GM23338 (cell line): ENCODE results near the gene TPM3. TPM values are rescaled to one million over a fixed set of nuclear protein-coding genes. Genes with fewer than 3 reads are reported as not detected.

Experiments used
- ATAC-seq: fragments of 200-7000 bp; cut with Tn5 transposase; 3 replicates; pipeline ENCODE4 v1.9.1; 2020
- DNase-seq: peaks from one replicate; pipeline ENCODE4 v3.0.0-alpha.2; 2015; ENCODE audit warnings: low spot score
- H2AFZ ChIP-seq: fragments of 200-600 bp; sonication (generic); 2 replicates; pipeline ENCODE4 v1.8.0; 2016; ENCODE audit warnings: antibody characterized with exemption, mild to moderate bottlenecking, moderate library complexity
- H3F3A ChIP-seq: fragments of 200-600 bp; sonication (generic); replicated peaks from 2 replicates; pipeline ENCODE4 v1.8.0; 2017; ENCODE audit warnings: antibody characterized with exemption, mixed run types, low read depth
- H3K27ac ChIP-seq: fragments of 200-600 bp; sonication (generic); 2 replicates; pipeline ENCODE4 v1.6.1; 2016; ENCODE audit warnings: low read depth
- H3K27me3 ChIP-seq: fragments of 200-600 bp; sonication (generic); 2 replicates; pipeline ENCODE4 v1.8.0; 2016; ENCODE audit warnings: mild to moderate bottlenecking, mixed run types, moderate library complexity; ENCODE audit not compliant: insufficient read depth
- H3K36me3 ChIP-seq: fragments of 200-600 bp; sonication (generic); 2 replicates; pipeline ENCODE4 v1.8.0; 2016; ENCODE audit warnings: mild to moderate bottlenecking; ENCODE audit not compliant: insufficient read depth
- H3K4me1 ChIP-seq: fragments of 200-600 bp; sonication (generic); 2 replicates; pipeline ENCODE4 v1.8.0; 2016; ENCODE audit warnings: mild to moderate bottlenecking, moderate library complexity; ENCODE audit not compliant: insufficient read depth
- H3K4me2 ChIP-seq: fragments of 200-600 bp; sonication (generic); 2 replicates; pipeline ENCODE4 v1.7.1; 2017; ENCODE audit warnings: mixed run types
- H3K4me3 ChIP-seq: fragments of 200-600 bp; sonication (generic); 2 replicates; pipeline ENCODE4 v1.6.1; 2016; ENCODE audit warnings: mixed run types
- H3K79me2 ChIP-seq: fragments of 200-600 bp; sonication (generic); replicated peaks from 2 replicates; pipeline ENCODE4 v1.8.0; 2017; ENCODE audit warnings: mild to moderate bottlenecking; ENCODE audit not compliant: insufficient read depth
- H3K9me2 ChIP-seq: fragments of 200-600 bp; sonication (generic); 2 replicates; pipeline ENCODE4 v1.8.0; 2017; ENCODE audit not compliant: insufficient read depth
- H4K20me1 ChIP-seq: fragments of 200-600 bp; sonication (generic); replicated peaks from 2 replicates; pipeline ENCODE4 v1.8.0; 2017; ENCODE audit warnings: mild to moderate bottlenecking; ENCODE audit not compliant: insufficient read depth
- H3K27ac Mint-ChIP-seq: 2 replicates; pipeline ENCODE4 v1.8.0; 2020; ENCODE audit warnings: inconsistent platforms, mild to moderate bottlenecking, moderate library complexity, mixed read lengths
- H3K27me3 Mint-ChIP-seq: 3 replicates; pipeline ENCODE4 v1.8.0; 2022; ENCODE audit warnings: low read depth, mild to moderate bottlenecking, moderate library complexity, mixed read lengths, inconsistent platforms; ENCODE audit not compliant: insufficient read depth, poor library complexity
- H3K36me3 Mint-ChIP-seq: 3 replicates; pipeline ENCODE4 v1.8.0; 2021; ENCODE audit warnings: low read depth, mild to moderate bottlenecking, inconsistent platforms, moderate library complexity, mixed read lengths
- H3K4me1 Mint-ChIP-seq: 3 replicates; pipeline ENCODE4 v1.8.0; 2020; ENCODE audit warnings: mild to moderate bottlenecking, inconsistent platforms, mixed read lengths
- H3K4me3 Mint-ChIP-seq: 3 replicates; pipeline ENCODE4 v1.8.0; 2021; ENCODE audit warnings: moderate library complexity, mild to moderate bottlenecking, inconsistent platforms, mixed read lengths
- H3K9me3 Mint-ChIP-seq: 3 replicates; pipeline ENCODE4 v1.8.0; 2020; ENCODE audit warnings: moderate library complexity, mild to moderate bottlenecking, inconsistent platforms, mixed read lengths
- CREB1 ChIP-seq: fragments of 250-450 bp; sonication (Bioruptor Pico); IDR thresholded peaks from 2 replicates; pipeline ENCODE4 v1.5.0; 2020; ENCODE audit warnings: low read depth, mild to moderate bottlenecking, moderate library complexity
- EZH2phosphoT487 ChIP-seq: fragments of 200-600 bp; sonication (generic); IDR thresholded peaks from one replicate; pipeline ENCODE4 v1.8.1; 2018; ENCODE audit warnings: antibody characterized with exemption; ENCODE audit not compliant: unreplicated experiment
- JUNB ChIP-seq: IDR thresholded peaks from one replicate; pipeline ENCODE4 v1.6.1; 2016; ENCODE audit warnings: antibody characterized with exemption; ENCODE audit not compliant: unreplicated experiment
- STAT1 ChIP-seq: IDR thresholded peaks from one replicate; pipeline ENCODE4 v1.6.1; 2016; ENCODE audit warnings: antibody characterized with exemption; ENCODE audit not compliant: unreplicated experiment
- ZNF331 ChIP-seq: fragments of 250-450 bp; sonication (Bioruptor Pico); IDR thresholded peaks from 2 replicates; pipeline ENCODE4 v1.5.0; 2020; ENCODE audit warnings: low read depth, mild to moderate bottlenecking, moderate library complexity
- polyA plus RNA-seq: library from polyadenylated mRNA; unstranded; fragments of >200 nt; fragmentation: Nextera tagmentation; extraction: Ambion mirVana; gene quantifications from 2 replicates; pipeline ENCODE4 v1.2.1, GENCODE V29; 2016
- total RNA-seq: library from RNA; depleted of rRNA; stranded (reverse); fragments of >200 nt; shearing (Covaris generic); gene quantifications from 2 replicates; pipeline ENCODE4 v1.2.3, GENCODE V29; 2014
- TF ChIP-seq, protein P1 (sequence below): IDR thresholded peaks from one replicate; pipeline ENCODE4 v1.6.1; 2018; ENCODE audit warnings: antibody characterized with exemption; ENCODE audit not compliant: unreplicated experiment
- TF ChIP-seq, protein P2 (sequence below): IDR thresholded peaks from 2 replicates; pipeline ENCODE4 v1.6.1; 2016; ENCODE audit warnings: antibody characterized with exemption
- TF ChIP-seq, protein P3 (sequence below), 2 experiments: fragments of 200-600 bp in 1 of 2; sonication (generic) in 1 of 2; conservative IDR thresholded peaks; 2 replicates each; pipeline versions ENCODE4 v1.5.1 to v1.6.1; 2016 to 2017; ENCODE audit warnings: antibody characterized with exemption in 2 of 2, low read depth in 2 of 2, mild to moderate bottlenecking in 2 of 2, moderate library complexity in 1 of 2

TPM3 gene
- total and polyA plus RNA-seq, 2 experiments from 2014 or later: 544 to 747 TPM

DNA sequence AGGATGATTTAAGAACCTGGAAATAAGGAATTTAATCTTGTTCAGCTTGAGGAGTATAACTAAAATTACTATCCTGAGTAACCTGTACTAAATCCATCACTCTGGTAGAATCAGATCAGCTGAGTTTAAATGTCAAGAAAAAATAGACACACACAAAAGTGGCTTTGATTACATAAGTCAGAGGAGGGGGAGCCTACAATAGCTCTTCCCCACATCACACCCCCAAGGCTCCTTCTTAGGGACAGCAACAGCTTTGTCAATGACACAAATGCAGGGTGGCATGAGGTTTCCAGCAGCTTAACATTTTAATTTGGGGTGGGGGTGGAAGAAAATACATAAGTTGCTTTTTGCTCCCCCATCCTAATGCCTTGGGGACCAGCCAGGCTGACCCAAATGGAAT lies 24.4 kb downstream of the TPM3 start (continued):
- TF ChIP-seq, protein P1, sequence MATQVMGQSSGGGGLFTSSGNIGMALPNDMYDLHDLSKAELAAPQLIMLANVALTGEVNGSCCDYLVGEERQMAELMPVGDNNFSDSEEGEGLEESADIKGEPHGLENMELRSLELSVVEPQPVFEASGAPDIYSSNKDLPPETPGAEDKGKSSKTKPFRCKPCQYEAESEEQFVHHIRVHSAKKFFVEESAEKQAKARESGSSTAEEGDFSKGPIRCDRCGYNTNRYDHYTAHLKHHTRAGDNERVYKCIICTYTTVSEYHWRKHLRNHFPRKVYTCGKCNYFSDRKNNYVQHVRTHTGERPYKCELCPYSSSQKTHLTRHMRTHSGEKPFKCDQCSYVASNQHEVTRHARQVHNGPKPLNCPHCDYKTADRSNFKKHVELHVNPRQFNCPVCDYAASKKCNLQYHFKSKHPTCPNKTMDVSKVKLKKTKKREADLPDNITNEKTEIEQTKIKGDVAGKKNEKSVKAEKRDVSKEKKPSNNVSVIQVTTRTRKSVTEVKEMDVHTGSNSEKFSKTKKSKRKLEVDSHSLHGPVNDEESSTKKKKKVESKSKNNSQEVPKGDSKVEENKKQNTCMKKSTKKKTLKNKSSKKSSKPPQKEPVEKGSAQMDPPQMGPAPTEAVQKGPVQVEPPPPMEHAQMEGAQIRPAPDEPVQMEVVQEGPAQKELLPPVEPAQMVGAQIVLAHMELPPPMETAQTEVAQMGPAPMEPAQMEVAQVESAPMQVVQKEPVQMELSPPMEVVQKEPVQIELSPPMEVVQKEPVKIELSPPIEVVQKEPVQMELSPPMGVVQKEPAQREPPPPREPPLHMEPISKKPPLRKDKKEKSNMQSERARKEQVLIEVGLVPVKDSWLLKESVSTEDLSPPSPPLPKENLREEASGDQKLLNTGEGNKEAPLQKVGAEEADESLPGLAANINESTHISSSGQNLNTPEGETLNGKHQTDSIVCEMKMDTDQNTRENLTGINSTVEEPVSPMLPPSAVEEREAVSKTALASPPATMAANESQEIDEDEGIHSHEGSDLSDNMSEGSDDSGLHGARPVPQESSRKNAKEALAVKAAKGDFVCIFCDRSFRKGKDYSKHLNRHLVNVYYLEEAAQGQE: no peak
- no peak for TF ChIP-seq ZNF331 (CRISPR knock-in tag)
- TF ChIP-seq, protein P2, sequence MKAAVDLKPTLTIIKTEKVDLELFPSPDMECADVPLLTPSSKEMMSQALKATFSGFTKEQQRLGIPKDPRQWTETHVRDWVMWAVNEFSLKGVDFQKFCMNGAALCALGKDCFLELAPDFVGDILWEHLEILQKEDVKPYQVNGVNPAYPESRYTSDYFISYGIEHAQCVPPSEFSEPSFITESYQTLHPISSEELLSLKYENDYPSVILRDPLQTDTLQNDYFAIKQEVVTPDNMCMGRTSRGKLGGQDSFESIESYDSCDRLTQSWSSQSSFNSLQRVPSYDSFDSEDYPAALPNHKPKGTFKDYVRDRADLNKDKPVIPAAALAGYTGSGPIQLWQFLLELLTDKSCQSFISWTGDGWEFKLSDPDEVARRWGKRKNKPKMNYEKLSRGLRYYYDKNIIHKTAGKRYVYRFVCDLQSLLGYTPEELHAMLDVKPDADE: no peak
- TF ChIP-seq, protein P3, sequence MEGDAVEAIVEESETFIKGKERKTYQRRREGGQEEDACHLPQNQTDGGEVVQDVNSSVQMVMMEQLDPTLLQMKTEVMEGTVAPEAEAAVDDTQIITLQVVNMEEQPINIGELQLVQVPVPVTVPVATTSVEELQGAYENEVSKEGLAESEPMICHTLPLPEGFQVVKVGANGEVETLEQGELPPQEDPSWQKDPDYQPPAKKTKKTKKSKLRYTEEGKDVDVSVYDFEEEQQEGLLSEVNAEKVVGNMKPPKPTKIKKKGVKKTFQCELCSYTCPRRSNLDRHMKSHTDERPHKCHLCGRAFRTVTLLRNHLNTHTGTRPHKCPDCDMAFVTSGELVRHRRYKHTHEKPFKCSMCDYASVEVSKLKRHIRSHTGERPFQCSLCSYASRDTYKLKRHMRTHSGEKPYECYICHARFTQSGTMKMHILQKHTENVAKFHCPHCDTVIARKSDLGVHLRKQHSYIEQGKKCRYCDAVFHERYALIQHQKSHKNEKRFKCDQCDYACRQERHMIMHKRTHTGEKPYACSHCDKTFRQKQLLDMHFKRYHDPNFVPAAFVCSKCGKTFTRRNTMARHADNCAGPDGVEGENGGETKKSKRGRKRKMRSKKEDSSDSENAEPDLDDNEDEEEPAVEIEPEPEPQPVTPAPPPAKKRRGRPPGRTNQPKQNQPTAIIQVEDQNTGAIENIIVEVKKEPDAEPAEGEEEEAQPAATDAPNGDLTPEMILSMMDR (conservative IDR thresholded peaks at IDR 0.05; ENCODE audit: low read depth in 2 of 2): no peak

DNA sequence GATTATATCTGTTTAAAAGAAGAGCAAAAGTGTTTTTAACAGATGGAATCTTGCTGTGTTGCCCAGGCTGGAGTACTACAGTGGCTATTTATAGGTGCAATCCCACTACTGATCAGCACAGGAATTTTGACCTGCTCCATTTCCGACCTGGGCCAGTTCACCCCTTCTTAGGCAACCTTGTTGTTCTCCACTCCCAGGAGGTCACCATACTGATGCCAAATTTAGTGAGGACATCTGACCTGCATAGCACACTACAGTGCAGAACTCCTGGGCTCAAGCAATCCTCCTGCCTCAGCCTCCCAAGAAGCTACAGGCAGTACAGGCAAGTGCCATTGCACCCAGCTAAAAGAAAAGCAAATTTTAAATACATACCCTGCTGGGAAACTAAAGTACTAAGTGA lies 25.7 kb downstream of the TPM3 start:
- H3K4me3 ChIP-seq: no peak overlapping the region
- peaks cover 84% of the 10 kb centered on the region for H3K79me2 ChIP-seq
- no peak for ATAC-seq
- H3K9me2 ChIP-seq: no peaks in the 10 kb centered on the region
- Mint-ChIP-seq H3K9me3 (no peaks in the 10 kb centered on the region), H3K27ac (no peak overlapping the region), H3K36me3 (peaks cover 91% of the 10 kb centered on the region), H3K27me3 (peaks cover 2% of the 10 kb centered on the region), H3K4me1 (no peaks in the 10 kb centered on the region; the same call in 2 of the 3 replicates), H3K4me3 (no peak overlapping the region)
- H3F3A ChIP-seq: peaks cover 28% of the 10 kb centered on the region
- no peaks in the 10 kb centered on the region for H3K4me1 ChIP-seq
- DNase-seq: no peak
- no peak overlapping the region for H2AFZ ChIP-seq
- no peak overlapping the region for H3K4me2 ChIP-seq
- no peak overlapping the region for H3K27ac ChIP-seq
- peaks cover 76% of the 10 kb centered on the region for H4K20me1 ChIP-seq
- H3K36me3 ChIP-seq: peaks cover 85% of the 10 kb centered on the region
- no peaks in the 10 kb centered on the region for H3K27me3 ChIP-seq
- TF ChIP-seq STAT1 (no peak), CREB1 (CRISPR knock-in tag) (no peak), JUNB (no peak), ZNF331 (CRISPR knock-in tag) (no peak), EZH2phosphoT487 (no peak)
- TF ChIP-seq, protein P1: no peak
- TF ChIP-seq, protein P3 (conservative IDR thresholded peaks at IDR 0.05; ENCODE audit: low read depth in 2 of 2): no peak
- TF ChIP-seq, protein P2: no peak
